Measurements from ENCODE around the gene NOC2L. TPM values are rescaled to one million over a fixed set of nuclear protein-coding genes. Genes with fewer than 3 reads are reported as not detected.

NOC2L gene
- total RNA-seq, 1 donor from 2014 or later, result 150 TPM

DNA sequence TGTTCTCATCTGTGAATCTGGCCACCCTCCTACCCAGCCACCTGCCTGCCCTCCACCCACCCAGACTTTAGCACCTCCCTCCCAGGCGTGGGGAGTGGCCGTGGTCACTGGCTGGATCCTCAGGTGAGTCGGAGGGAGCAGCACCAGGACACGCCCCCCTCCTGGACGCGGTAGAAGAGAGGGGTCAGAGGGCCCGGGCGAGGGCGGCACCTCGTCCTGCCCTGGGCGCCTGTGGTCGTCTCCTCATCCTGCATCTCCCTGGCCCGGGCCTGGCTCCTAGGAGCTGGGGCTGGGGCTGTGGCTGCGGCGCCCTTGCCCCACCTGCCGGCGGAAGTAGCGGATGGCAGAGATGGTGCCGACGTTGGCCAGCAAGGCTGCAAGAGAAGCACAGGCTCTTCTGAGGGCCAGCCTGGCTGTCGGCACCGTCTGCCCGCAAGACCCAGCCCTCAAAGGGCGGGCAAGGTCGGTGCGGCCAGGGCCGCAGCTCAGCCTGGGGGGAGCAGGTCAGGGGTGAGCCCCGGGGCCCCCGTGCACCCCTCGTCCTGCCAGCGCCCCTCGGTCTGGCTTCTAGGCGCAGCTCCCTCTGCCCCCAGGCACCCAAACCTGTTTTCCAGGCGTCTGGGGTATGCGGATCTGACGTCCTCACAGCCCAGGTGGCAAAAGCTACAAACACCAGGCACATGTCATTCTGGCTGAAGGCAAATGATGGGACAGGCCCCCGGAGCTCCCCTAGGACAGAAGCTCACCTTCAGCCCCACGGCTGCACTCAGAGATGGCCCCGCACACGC lies 17.0 kb upstream of the NOC2L start:
- no peaks in the 10 kb centered on the region for H3K36me3 Mint-ChIP-seq (ENCODE audit: low read depth)
- peak; percentile 57 for DNase-seq (ENCODE audit: low spot score)
- no peak overlapping the region for H3K27ac Mint-ChIP-seq
- H3K9me3 Mint-ChIP-seq, result no peaks in the 10 kb centered on the region
- peaks cover 10% of the 10 kb centered on the region for H3K27me3 Mint-ChIP-seq (ENCODE audit: low read depth)
- peaks cover 2% of the 10 kb centered on the region for H3K4me1 Mint-ChIP-seq (ENCODE audit: low read depth)
- H3K4me3 Mint-ChIP-seq (ENCODE audit: low read depth), result no peak overlapping the region
- intact Hi-C loops (cut with micrococcal nuclease), result loop anchor here (1.0 kb wide), 1 partner anchor 70 kb away; no protein-coding TSS in a partner anchor

DNA sequence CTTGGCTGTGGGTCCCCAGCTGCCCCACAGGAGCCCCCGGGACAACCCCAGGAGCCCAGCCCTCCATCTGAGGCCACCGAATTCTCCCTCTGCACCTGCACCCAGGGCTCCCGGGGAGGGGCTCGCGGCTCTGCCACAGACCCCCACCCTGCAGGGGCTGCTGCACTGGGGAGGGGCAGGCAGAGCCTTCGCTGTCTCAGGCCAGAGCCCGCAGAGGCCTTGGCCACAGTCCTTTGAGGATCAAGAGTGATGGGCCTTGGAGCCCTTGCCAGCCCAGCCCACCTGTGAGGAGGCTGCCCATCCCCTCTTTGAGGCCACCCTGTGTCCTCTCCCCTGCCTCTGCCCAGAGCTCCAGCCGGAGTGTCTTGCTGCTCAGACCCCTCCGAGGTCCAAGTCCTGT lies 16.3 kb upstream of the NOC2L start:
- no peak for DNase-seq (ENCODE audit: low spot score)
- intact Hi-C loops (cut with micrococcal nuclease), result no loop called here
- Mint-ChIP-seq H3K4me1 (ENCODE audit: low read depth) (peaks cover 2% of the 10 kb centered on the region), H3K27me3 (ENCODE audit: low read depth) (peaks cover 10% of the 10 kb centered on the region), H3K4me3 (ENCODE audit: low read depth) (no peak overlapping the region), H3K27ac (no peak overlapping the region), H3K9me3 (no peaks in the 10 kb centered on the region), H3K36me3 (ENCODE audit: low read depth) (no peaks in the 10 kb centered on the region)

DNA sequence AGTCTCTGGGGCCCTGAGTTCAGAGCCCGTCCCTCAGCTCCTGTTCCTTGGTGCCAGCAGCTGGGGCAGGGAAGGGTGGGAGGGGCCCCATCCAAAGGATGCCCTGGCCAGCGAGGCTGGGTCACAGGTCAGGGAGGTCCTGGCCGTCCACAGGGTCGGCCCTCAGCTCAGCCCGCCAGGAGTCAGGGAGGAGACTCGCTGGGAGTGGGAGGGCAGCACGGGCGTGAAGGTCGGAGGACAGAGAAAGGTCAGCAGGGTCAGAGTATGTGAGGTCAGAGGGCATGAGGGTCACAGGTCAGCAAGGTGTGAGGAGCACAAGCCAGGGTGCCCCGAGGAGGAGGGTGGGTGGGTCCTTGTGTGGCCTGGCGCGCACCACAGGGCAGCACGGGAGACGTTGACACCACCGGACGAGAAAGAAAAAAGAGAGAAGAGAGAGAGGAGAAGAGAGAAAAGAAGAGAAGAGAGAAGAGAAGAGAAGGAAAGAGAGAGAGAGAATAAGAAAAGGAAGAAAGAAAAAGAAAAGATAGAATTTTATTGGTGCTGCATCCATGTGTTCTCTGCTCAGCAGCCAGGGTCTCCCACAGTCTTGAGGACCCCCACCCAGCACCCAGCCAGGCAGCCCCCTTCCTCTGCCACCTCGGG lies 15.8 kb upstream of the NOC2L start:
- Mint-ChIP-seq H3K27ac (no peak overlapping the region), H3K4me1 (ENCODE audit: low read depth) (peaks cover 2% of the 10 kb centered on the region), H3K36me3 (ENCODE audit: low read depth) (no peaks in the 10 kb centered on the region), H3K4me3 (ENCODE audit: low read depth) (no peak overlapping the region), H3K9me3 (no peaks in the 10 kb centered on the region), H3K27me3 (ENCODE audit: low read depth) (peaks cover 10% of the 10 kb centered on the region)
- intact Hi-C loops (cut with micrococcal nuclease), result no loop called here
- no peak for DNase-seq (ENCODE audit: low spot score)

DNA sequence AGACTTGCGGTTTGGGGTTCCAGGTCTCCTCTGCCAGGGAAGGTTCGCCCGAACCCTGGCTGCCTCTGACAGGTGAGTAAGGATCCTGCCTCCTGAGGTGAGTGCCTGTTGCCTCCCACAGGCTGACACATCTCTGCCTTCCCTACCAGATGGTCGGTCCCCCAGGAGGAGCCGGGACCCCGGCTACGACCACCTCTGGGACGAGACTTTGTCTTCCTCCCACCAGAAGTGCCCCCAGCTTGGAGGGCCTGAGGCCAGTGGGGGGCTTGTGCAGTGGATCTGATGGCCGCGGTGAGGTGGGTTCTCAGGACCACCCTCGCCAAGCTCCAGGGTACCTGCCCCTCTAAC lies 15.2 kb upstream of the NOC2L start:
- H3K36me3 Mint-ChIP-seq (ENCODE audit: low read depth), result no peaks in the 10 kb centered on the region
- H3K9me3 Mint-ChIP-seq, result no peaks in the 10 kb centered on the region
- no peak overlapping the region for H3K4me3 Mint-ChIP-seq (ENCODE audit: low read depth)
- peaks cover 15% of the 10 kb centered on the region for H3K27me3 Mint-ChIP-seq (ENCODE audit: low read depth)
- no peak overlapping the region for H3K27ac Mint-ChIP-seq
- DNase-seq (ENCODE audit: low spot score), result no peak
- H3K4me1 Mint-ChIP-seq (ENCODE audit: low read depth), result peaks cover 2% of the 10 kb centered on the region
- intact Hi-C loops (cut with micrococcal nuclease), result no loop called here

GRCh38 chr1:973459-974292 lies 14.6 kb upstream of the NOC2L start:
- Mint-ChIP-seq H3K9me3 (no peaks in the 10 kb centered on the region), H3K27me3 (ENCODE audit: low read depth) (peaks cover 15% of the 10 kb centered on the region), H3K4me3 (ENCODE audit: low read depth) (no peak overlapping the region), H3K4me1 (ENCODE audit: low read depth) (peaks cover 2% of the 10 kb centered on the region), H3K27ac (no peak overlapping the region), H3K36me3 (ENCODE audit: low read depth) (no peaks in the 10 kb centered on the region)
- DNase-seq (ENCODE audit: low spot score), result no peak
- intact Hi-C loops (cut with micrococcal nuclease), result no loop called here

DNA sequence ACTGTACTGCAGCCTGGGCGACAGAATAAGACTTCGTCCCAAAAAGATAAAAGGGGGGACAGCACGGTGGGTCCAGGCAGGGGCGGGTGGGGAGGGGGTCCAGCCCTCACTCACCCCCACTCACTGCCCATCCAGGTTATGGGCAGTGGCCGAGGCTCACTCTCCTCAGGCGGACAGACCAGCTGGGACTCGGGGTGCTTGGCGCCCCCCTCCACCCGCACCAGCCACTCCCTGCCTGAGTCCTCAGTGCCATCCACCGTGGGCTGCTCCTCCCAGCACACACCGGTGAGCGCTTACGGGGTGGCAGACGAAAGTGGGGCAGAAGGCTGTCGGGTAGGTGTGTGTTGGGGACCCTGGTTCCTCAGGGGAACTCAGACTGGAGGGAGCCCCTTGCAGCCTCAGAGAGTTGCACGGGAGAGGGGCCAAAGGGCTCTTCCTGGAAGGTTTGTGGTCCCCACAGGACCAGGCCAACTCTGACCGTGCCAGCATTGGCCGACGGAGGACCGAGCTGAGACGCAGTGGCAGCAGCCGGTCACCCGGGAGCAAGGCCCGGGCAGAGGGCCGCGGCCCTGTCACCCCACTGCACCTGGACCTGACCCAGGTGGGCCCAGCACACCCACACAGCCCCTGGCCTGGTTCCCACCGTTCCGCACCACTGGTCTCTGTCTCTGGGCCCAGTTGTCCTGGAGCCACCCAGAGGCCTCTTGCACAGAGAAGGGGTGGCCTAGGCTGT lies 13.8 kb upstream of the NOC2L start:
- H3K9me3 Mint-ChIP-seq, result no peaks in the 10 kb centered on the region
- H3K27me3 Mint-ChIP-seq (ENCODE audit: low read depth), result peaks cover 15% of the 10 kb centered on the region
- no peaks in the 10 kb centered on the region for H3K4me1 Mint-ChIP-seq (ENCODE audit: low read depth)
- intact Hi-C loops (cut with micrococcal nuclease), result no loop called here
- no peak overlapping the region for H3K4me3 Mint-ChIP-seq (ENCODE audit: low read depth)
- no peaks in the 10 kb centered on the region for H3K36me3 Mint-ChIP-seq (ENCODE audit: low read depth)
- no peak overlapping the region for H3K27ac Mint-ChIP-seq
- DNase-seq (ENCODE audit: low spot score), result no peak

- no peak for DNase-seq (ENCODE audit: low spot score)
- H3K27me3 Mint-ChIP-seq (ENCODE audit: low read depth), result peaks cover 15% of the 10 kb centered on the region
- intact Hi-C loops (cut with micrococcal nuclease), result no loop called here
These were observed 12.9 kb upstream of the NOC2L start for GRCh38 chr1:971751-972506.

DNA sequence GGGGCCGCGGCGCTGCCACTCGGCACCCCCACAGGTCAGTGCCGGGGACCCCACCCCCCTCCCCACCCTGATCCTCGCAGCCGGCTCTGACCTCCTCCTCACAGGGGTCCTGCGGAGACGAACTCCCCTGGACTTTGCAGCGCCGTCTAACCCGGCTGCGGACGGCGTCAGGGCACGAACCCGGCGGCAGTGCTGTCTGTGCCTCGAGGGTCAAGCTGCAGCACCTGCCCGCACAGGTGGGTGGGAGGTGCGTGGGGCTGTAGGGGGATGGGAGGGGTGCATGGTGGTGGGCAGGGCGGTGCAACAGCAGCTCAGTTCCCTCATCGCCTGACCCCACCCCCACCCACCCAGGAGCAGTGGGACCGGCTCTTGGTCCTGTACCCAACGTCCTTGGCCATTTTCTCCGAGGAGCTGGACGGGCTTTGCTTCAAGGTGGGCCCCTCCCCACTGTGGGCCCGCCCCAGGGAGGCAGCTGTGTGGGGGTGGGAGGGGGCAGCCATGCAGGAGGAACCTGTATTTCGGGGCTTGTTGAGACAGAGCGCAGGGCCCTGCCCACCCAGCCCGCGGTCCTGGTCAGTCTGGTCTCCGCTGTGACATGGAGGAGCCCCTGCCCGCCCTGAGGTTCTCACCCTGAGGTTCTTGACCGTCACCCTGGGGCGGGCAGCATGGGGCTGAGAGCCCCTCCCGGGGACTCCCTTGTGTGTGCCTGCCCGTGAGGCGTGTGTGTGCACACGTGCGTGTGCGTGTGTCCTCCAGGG lies 12.1 kb upstream of the NOC2L start:
- Mint-ChIP-seq H3K4me1 (ENCODE audit: low read depth) (no peaks in the 10 kb centered on the region), H3K27me3 (ENCODE audit: low read depth) (peaks cover 15% of the 10 kb centered on the region), H3K4me3 (ENCODE audit: low read depth) (no peak overlapping the region), H3K9me3 (no peaks in the 10 kb centered on the region), H3K36me3 (ENCODE audit: low read depth) (no peaks in the 10 kb centered on the region), H3K27ac (no peak overlapping the region)
- DNase-seq (ENCODE audit: low spot score), result no peak
- intact Hi-C loops (cut with micrococcal nuclease), result no loop called here

More at GRCh38 chr1:971751-972506, 12.9 kb upstream of the NOC2L start:
- Mint-ChIP-seq H3K27ac (no peak overlapping the region), H3K4me1 (ENCODE audit: low read depth) (no peaks in the 10 kb centered on the region), H3K36me3 (ENCODE audit: low read depth) (no peaks in the 10 kb centered on the region), H3K4me3 (ENCODE audit: low read depth) (no peak overlapping the region), H3K9me3 (no peaks in the 10 kb centered on the region)

DNA sequence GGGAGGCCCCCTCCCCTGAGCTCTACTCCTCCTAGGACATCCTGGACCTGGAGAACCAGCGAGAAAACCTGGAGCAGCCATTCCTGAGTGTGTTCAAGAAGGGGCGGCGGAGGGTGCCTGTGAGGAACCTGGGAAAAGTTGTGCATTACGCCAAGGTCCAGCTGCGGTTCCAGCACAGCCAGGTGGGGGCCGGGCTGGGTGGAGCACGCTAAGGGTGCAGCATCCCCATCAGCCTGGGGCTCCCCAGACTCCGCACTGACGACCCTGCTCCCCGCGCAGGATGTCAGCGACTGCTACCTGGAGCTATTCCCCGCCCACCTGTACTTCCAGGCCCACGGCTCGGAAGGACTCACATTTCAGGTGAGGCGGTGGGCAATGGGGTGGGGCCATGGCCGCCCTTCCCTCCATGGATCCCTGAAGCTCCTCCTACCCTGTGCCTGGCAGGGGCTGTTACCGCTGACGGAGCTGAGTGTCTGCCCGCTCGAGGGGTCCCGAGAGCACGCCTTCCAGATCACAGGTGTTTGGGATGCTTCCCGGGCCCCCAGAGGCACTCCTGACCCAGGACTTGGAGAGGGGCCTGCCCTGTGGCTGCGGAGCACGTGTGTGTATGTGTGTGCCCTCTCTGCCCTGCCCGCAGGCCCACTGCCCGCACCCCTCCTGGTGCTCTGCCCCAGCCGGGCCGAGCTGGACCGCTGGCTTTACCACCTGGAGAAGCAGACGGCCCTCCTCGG lies 11.4 kb upstream of the NOC2L start:
- Mint-ChIP-seq H3K36me3 (ENCODE audit: low read depth) (peaks cover 2% of the 10 kb centered on the region), H3K9me3 (no peaks in the 10 kb centered on the region), H3K4me3 (ENCODE audit: low read depth) (no peak overlapping the region), H3K27ac (no peak overlapping the region), H3K4me1 (ENCODE audit: low read depth) (peaks cover 3% of the 10 kb centered on the region), H3K27me3 (ENCODE audit: low read depth) (peaks cover 11% of the 10 kb centered on the region)
- intact Hi-C loops (cut with micrococcal nuclease), result no loop called here
- DNase-seq (ENCODE audit: low spot score), result no peak

DNA sequence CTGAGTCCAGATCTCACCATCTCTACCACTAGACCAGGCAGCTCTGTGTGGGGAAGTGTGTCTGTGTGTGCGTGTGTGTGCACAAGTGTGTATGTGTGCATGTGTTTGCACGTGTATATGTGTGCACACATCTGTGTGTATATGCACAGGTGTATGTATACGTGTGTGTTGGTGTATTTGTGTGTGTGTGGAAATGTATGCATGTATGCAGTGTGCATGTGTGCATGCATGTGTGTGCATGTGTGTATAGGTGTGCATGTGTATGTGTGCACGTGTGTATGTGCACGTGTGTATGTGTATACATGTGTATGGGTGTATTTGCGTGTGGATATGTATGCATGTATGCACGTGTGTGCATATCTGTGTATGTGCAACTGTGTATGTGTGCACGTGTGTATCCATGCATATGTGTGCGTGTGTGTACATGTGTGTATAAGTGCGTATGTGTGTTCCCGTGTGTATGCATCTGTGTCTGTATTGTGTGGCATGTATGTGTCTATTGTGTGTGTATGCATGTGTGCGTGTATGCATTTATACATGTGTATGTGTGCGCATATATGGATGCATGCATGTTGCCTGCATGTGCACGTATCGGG lies 10.3 kb upstream of the NOC2L start:
- Mint-ChIP-seq H3K36me3 (ENCODE audit: low read depth) (peaks cover 6% of the 10 kb centered on the region), H3K27me3 (ENCODE audit: low read depth) (peaks cover 8% of the 10 kb centered on the region), H3K9me3 (no peaks in the 10 kb centered on the region), H3K4me1 (ENCODE audit: low read depth) (peaks cover 3% of the 10 kb centered on the region), H3K4me3 (ENCODE audit: low read depth) (no peak overlapping the region), H3K27ac (no peak overlapping the region)
- intact Hi-C loops (cut with micrococcal nuclease), result no loop called here
- no peak for DNase-seq (ENCODE audit: low spot score)
